Motor neuron (in vitro differentiated cells): ENCODE measurements around the gene KLHL17. TPM values are rescaled to one million over a fixed set of nuclear protein-coding genes. Genes with fewer than 3 reads are reported as not detected.
A peak's percentile ranks its signal among the peaks of the same experiment; 100 is the strongest.

ENCODE experiments used
- ATAC-seq, 8 experiments: fragments of 200-7000 bp; cut with Tn5 transposase; replicated peaks in 6 of 8; 2 replicates each; pipeline ENCODE4 v1.8.0; 2021; ENCODE audit warnings: mild to moderate bottlenecking in 8 of 8, moderate library complexity in 8 of 8
- H3K27ac ChIP-seq, 2 donors: fragments of 250-450 bp; sonication (Bioruptor Pico); 2 replicates each; pipeline ENCODE4 v1.9.0; 2021; ENCODE audit warnings: antibody characterized with exemption in 2 of 2, mild to moderate bottlenecking in 2 of 2, moderate library complexity in 1 of 2
- H3K4me1 ChIP-seq, 2 donors: fragments of 250-450 bp; sonication (Bioruptor Pico); replicated peaks in 1 of 2; 2 replicates each; pipeline ENCODE4 v1.6.1; 2021; ENCODE audit warnings: antibody characterized with exemption in 2 of 2, mild to moderate bottlenecking in 2 of 2, moderate library complexity in 1 of 2
- H3K4me3 ChIP-seq, 5 donors: fragments of 250-450 bp; sonication (Bioruptor Pico); 2 replicates each; pipeline ENCODE4 v1.9.0; 2021; ENCODE audit warnings: antibody characterized with exemption in 5 of 5, mild to moderate bottlenecking in 5 of 5, moderate library complexity in 4 of 5
- WGBS, 10 experiments: fragments of 450-650 bp; shearing (Covaris generic); methylation state at CpG; one replicate each; pipeline ENCODE4 v1.0.0; 2022; 5-methylcytosine and 5-hydroxymethylcytosine counted together
- in situ Hi-C, 9 experiments: fragments of 400-800 bp; cut with MboI; loops; one replicate each; pipeline ENCODE4 v1.15.0; 2021; ENCODE audit warnings: low sequenced_read_pairs in 9 of 9, low pct_unique_long_range_greater_than_20kb in 2 of 9; ENCODE audit not compliant: unreplicated experiment in 9 of 9
- total RNA-seq, 8 experiments: library from RNA; unstranded; fragments of 300-600 nt; gene quantifications; 2 replicates each; pipeline versions ENCODE4 v1.2.3 to v1.2.4, GENCODE V29; 2022

The KLHL17 gene
- total RNA-seq, 8 experiments from 2014 or later = 4.1 to 24.6 (median 7.3) TPM

GRCh38 chr1:952603-953002 lies 7.8 kb upstream of the KLHL17 start:
- in situ Hi-C loops = no loop called here
- H3K27ac ChIP-seq = no peak overlapping the region
- peak in 1 of 8 experiments; percentile 4 for ATAC-seq
- H3K4me3 ChIP-seq = no peak overlapping the region
- WGBS, 10 experiments = 80 to 100% methylated on average over 1 of the region's 7 CpGs; no CpG with 5 or more reads in 8 of the 10 experiments
- peaks cover 0 to 1% of the 10 kb centered on the region in 2 donors for H3K4me1 ChIP-seq

GRCh38 chr1:953524-954320 lies 6.7 kb upstream of the KLHL17 start:
- no peak overlapping the region for H3K4me3 ChIP-seq
- in situ Hi-C loops = no loop called here
- peak in 2 of 8 experiments; percentile 2 to 6 for ATAC-seq
- WGBS, 10 experiments = 86 to 100% (median 94%) methylated on average over 2 to 22 of the region's 32 CpGs; no CpG with 5 or more reads in 4 of the 10 experiments
- H3K4me1 ChIP-seq = peaks cover 8 to 9% of the 10 kb centered on the region in 2 donors
- H3K27ac ChIP-seq = no peak overlapping the region

- 89 to 100% (median 93%) methylated on average over 1 to 13 of the region's 13 CpGs; no CpG with 5 or more reads in 4 of the 10 experiments for WGBS, 10 experiments
- H3K4me3 ChIP-seq = no peak overlapping the region
- ATAC-seq = no peak
- no peak overlapping the region for H3K27ac ChIP-seq
- H3K4me1 ChIP-seq = peaks cover 8 to 9% of the 10 kb centered on the region in 2 donors
- in situ Hi-C loops = no loop called here
These were observed 5.5 kb upstream of the KLHL17 start for GRCh38 chr1:954927-955326.

GRCh38 chr1:955474-955873 lies 4.9 kb upstream of the KLHL17 start:
- no peak for ATAC-seq
- no peak overlapping the region for H3K27ac ChIP-seq
- WGBS, 10 experiments = 67 to 100% (median 89%) methylated on average over 1 to 3 of the region's 6 CpGs; no CpG with 5 or more reads in 5 of the 10 experiments
- H3K4me3 ChIP-seq = no peak overlapping the region
- peaks cover 8 to 9% of the 10 kb centered on the region in 2 donors for H3K4me1 ChIP-seq
- in situ Hi-C loops = no loop called here

- 92 to 100% (median 96%) methylated on average over 1 to 7 of the region's 11 CpGs; no CpG with 5 or more reads in 3 of the 10 experiments for WGBS, 10 experiments
- Histone ChIP-seq H3K4me1 (peaks cover 12 to 13% of the 10 kb centered on the region in 2 donors), H3K27ac (no peak overlapping the region), H3K4me3 (no peak overlapping the region)
- ATAC-seq = no peak
- in situ Hi-C loops = no loop called here
These were observed 3.7 kb upstream of the KLHL17 start for GRCh38 chr1:956636-957035.

GRCh38 chr1:958823-959730 lies 1.3 kb upstream of the KLHL17 start, which contains the start of gene NOC2L:
Gene NOC2L, minus strand, starts transcription at chr1:959256. Its CDS starts 16 bp downstream, at chr1:959240.
- in situ Hi-C loops = no loop called here
- Histone ChIP-seq H3K4me1 (peaks cover 12 to 13% of the 10 kb centered on the region in 2 donors), H3K4me3 (peak within 1 kb of the TSS; percentile 68 to 100 (median 94)), H3K27ac (peak within 1 kb of the TSS; percentile 6 to 76)
- 0 to 4% (median 1%) methylated on average over 2 to 34 of the region's 101 CpGs; no CpG with 5 or more reads in 6 of the 10 experiments for WGBS, 10 experiments
- peak; percentile 72 to 82 (median 76) for ATAC-seq

GRCh38 chr1:959731-960362 lies 537 bp upstream of the KLHL17 start:
- Histone ChIP-seq H3K27ac (no peak overlapping the region), H3K4me1 (peaks cover 12 to 13% of the 10 kb centered on the region in 2 donors), H3K4me3 (peak overlapping the region; percentile 62 to 100 (median 97))
- ATAC-seq = peak in 2 of 8 experiments; percentile 0 to 11
- 67% methylated on average over 3 of the region's 57 CpGs; no CpG with 5 or more reads in 9 of the 10 experiments for WGBS, 10 experiments
- in situ Hi-C loops = no loop called here

- in situ Hi-C loops = no loop called here
- H3K27ac ChIP-seq = no peak overlapping the region
- peak in 7 of 8 experiments; percentile 3 to 14 (median 6) for ATAC-seq
- H3K4me3 ChIP-seq = peak overlapping the region; percentile 62 to 100 (median 97)
- H3K4me1 ChIP-seq = peaks cover 12 to 13% of the 10 kb centered on the region in 2 donors
- WGBS, 10 experiments = 18 to 100% (median 45%) methylated on average over 2 to 10 of the region's 56 CpGs; no CpG with 5 or more reads in 6 of the 10 experiments
These were observed 817 bp downstream of the KLHL17 start for GRCh38 chr1:961132-961669.

DNA sequence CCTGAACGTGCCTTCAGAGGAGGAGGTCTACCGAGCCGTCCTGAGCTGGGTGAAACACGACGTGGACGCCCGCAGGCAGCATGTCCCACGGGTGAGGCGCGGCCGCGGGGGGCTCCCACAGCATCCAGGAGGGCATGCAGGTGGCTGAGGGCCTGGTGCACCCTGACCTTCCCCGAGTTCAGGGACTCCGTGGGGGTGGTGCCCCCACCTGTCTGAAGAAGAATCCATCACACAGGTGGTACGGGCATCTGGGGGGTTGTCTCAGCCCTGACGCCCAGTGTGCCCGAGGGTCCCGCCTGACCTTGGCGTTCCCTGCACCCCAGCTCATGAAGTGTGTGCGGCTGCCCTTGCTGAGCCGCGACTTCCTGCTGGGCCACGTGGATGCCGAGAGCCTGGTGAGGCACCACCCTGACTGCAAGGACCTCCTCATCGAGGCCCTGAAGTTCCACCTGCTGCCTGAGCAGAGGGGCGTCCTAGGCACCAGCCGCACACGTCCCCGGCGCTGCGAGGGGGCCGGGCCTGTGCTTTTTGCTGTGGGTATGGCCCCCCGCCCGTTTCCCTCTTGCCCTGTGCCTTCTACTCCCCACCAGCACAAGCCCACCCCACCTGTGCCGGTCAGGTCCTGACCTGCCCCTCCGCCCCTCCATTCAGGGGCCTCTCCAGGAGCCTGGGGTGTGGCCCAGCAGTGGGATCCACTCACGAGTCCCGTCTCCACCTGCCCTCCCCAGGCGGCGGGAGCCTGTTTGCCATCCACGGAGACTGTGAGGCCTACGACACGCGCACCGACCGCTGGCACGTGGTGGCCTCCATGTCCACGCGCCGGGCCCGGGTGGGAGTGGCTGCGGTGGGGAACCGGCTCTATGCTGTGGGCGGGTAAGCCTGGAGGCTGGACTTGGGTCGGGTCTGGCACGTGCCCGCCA lies 2.3 kb downstream of the KLHL17 start:
- Histone ChIP-seq H3K4me1 (peaks cover 18 to 26% of the 10 kb centered on the region in 2 donors), H3K4me3 (no peak overlapping the region), H3K27ac (no peak overlapping the region)
- no peak for ATAC-seq
- 83 to 94% (median 89%) methylated on average over 4 to 17 of the region's 57 CpGs; no CpG with 5 or more reads in 6 of the 10 experiments for WGBS, 10 experiments
- in situ Hi-C loops = no loop called here

GRCh38 chr1:963301-963651 lies 2.9 kb downstream of the KLHL17 start:
- no peak overlapping the region for H3K27ac ChIP-seq
- no peak for ATAC-seq
- H3K4me3 ChIP-seq = no peak overlapping the region
- WGBS, 10 experiments = 84 to 100% (median 95%) methylated on average over 1 to 10 of the region's 16 CpGs; no CpG with 5 or more reads in 4 of the 10 experiments
- peaks cover 12 to 20% of the 10 kb centered on the region in 2 donors for H3K4me1 ChIP-seq
- in situ Hi-C loops = no loop called here

GRCh38 chr1:963746-964525 lies 3.6 kb downstream of the KLHL17 start:
- Histone ChIP-seq H3K27ac (no peak overlapping the region), H3K4me1 (peaks cover 10 to 18% of the 10 kb centered on the region in 2 donors), H3K4me3 (no peak overlapping the region)
- ATAC-seq = no peak
- in situ Hi-C loops = no loop called here
- WGBS, 10 experiments = 85 to 100% (median 96%) methylated on average over 1 to 20 of the region's 47 CpGs; no CpG with 5 or more reads in 4 of the 10 experiments
